Mucosa of descending colon (tissue), 3 donors: ENCODE measurements around the gene SAP130. TPM values are rescaled to one million over a fixed set of nuclear protein-coding genes. Genes with fewer than 3 reads are reported as not detected.

ENCODE experiments used
- ATAC-seq: fragments of 200-7000 bp; cut with Tn5 transposase; one replicate; pipeline ENCODE4 v1.9.1; 2020; ENCODE audit warnings: mild to moderate bottlenecking, moderate library complexity
- DNase-seq, 3 donors: peaks; one replicate each; pipeline ENCODE4 v3.0.0-alpha.2; 2020
- H3K36me3 ChIP-seq: fragments of 200-600 bp; one replicate; pipeline ENCODE4 v1.8.0; 2021; ENCODE audit warnings: low read depth, mild to moderate bottlenecking
- H3K4me1 ChIP-seq: fragments of 200-600 bp; one replicate; pipeline ENCODE4 v1.8.0; 2021; ENCODE audit warnings: low read depth, mild to moderate bottlenecking
- H3K4me3 ChIP-seq: fragments of 200-600 bp; one replicate; pipeline ENCODE4 v1.8.0; 2021; ENCODE audit warnings: mild to moderate bottlenecking
- H3K9me3 ChIP-seq: fragments of 200-600 bp; one replicate; pipeline ENCODE4 v1.8.0; 2021; ENCODE audit warnings: mild to moderate bottlenecking
- CTCF ChIP-seq: fragments of 200-600 bp; IDR thresholded peaks from one replicate; pipeline ENCODE4 v1.8.0; 2022; ENCODE audit warnings: antibody characterized with exemption, mild to moderate bottlenecking
- intact Hi-C, 2 donors: fragments of 100-400 bp; cut with DNase I in 1 of 2; cut with micrococcal nuclease in 1 of 2; formaldehyde crosslinking; loops; one replicate each; pipeline versions ENCODE4 v1.11.0 to v1.11.1; 2022; cut with DNase I, micrococcal nuclease
- total RNA-seq, 3 donors: library from RNA; stranded (reverse); fragmentation: NEBNext Ultra II Directional in 2 of 3; extraction: Animal tissue kit (Norgen Biotek cat#: 25700) in 2 of 3; gene quantifications; one replicate each; pipeline versions ENCODE4 v1.2.1 to v1.2.4, GENCODE V29; 2021 to 2023
- donor health status: DM: no; HTN: no; CAD: no; lungs with moderate emphysema.
- donor health status: DM: no; HTN: no; CAD: no.
- donor health status: DM: no; HTN: yes; CAD: no.

SAP130 gene
- total RNA-seq, 3 donors from 2014 or later = 26.0 to 31.7 (median 29.8) TPM

GRCh38 chr2:128053331-128053730 lies 25.5 kb upstream of the SAP130 start:
- H3K4me1 ChIP-seq = no peaks in the 10 kb centered on the region
- DNase-seq = no peak
- intact Hi-C loops = no loop called here
- no peak for TF ChIP-seq CTCF
- ATAC-seq = no peak
- no peak overlapping the region for H3K4me3 ChIP-seq
- no peaks in the 10 kb centered on the region for H3K36me3 ChIP-seq
- peaks cover 7% of the 10 kb centered on the region for H3K9me3 ChIP-seq

GRCh38 chr2:128043041-128043440 lies 15.2 kb upstream of the SAP130 start:
- DNase-seq = no peak
- no peaks in the 10 kb centered on the region for H3K36me3 ChIP-seq
- H3K9me3 ChIP-seq = peaks cover 23% of the 10 kb centered on the region
- no peak for ATAC-seq
- intact Hi-C loops = no loop called here
- H3K4me3 ChIP-seq = no peak overlapping the region
- no peak for TF ChIP-seq CTCF
- no peaks in the 10 kb centered on the region for H3K4me1 ChIP-seq

- intact Hi-C loops = no loop called here
- ATAC-seq (no peak), DNase-seq (no peak)
- H3K4me3 ChIP-seq = no peak overlapping the region
- H3K36me3 ChIP-seq = no peaks in the 10 kb centered on the region
- peaks cover 37% of the 10 kb centered on the region for H3K9me3 ChIP-seq
- no peak for TF ChIP-seq CTCF
- no peaks in the 10 kb centered on the region for H3K4me1 ChIP-seq
Measured at GRCh38 chr2:128041561-128041960, 13.7 kb upstream of the SAP130 start.

GRCh38 chr2:128040166-128040771 lies 12.4 kb upstream of the SAP130 start:
- DNase-seq (no peak), ATAC-seq (no peak)
- Histone ChIP-seq H3K9me3 (peaks cover 42% of the 10 kb centered on the region), H3K4me1 (no peaks in the 10 kb centered on the region), H3K36me3 (no peaks in the 10 kb centered on the region), H3K4me3 (no peak overlapping the region)
- intact Hi-C loops = no loop called here
- TF ChIP-seq CTCF = no peak

- H3K9me3 ChIP-seq = peaks cover 42% of the 10 kb centered on the region
- no peaks in the 10 kb centered on the region for H3K4me1 ChIP-seq
- no peak overlapping the region for H3K4me3 ChIP-seq
- TF ChIP-seq CTCF = no peak
- ATAC-seq (no peak), DNase-seq (no peak)
- H3K36me3 ChIP-seq = no peaks in the 10 kb centered on the region
- intact Hi-C loops = no loop called here
Measured at GRCh38 chr2:128039535-128039934, 11.7 kb upstream of the SAP130 start.

GRCh38 chr2:128038411-128038810 lies 10.6 kb upstream of the SAP130 start:
- no peaks in the 10 kb centered on the region for H3K36me3 ChIP-seq
- ATAC-seq = no peak
- intact Hi-C loops = no loop called here
- no peaks in the 10 kb centered on the region for H3K4me1 ChIP-seq
- no peak for TF ChIP-seq CTCF
- H3K9me3 ChIP-seq = peaks cover 35% of the 10 kb centered on the region
- DNase-seq = no peak
- H3K4me3 ChIP-seq = no peak overlapping the region
